IPS-NIHi11 (cell line): ENCODE results near the gene DACT1.
A peak's percentile ranks its signal among the peaks of the same experiment; 100 is the strongest.

Experiments
- DNase-seq: peaks from one replicate; pipeline ENCODE4 v3.0.0; 2012; ENCODE audit warnings: mixed read lengths, low spot score

The DACT1 gene

DNA sequence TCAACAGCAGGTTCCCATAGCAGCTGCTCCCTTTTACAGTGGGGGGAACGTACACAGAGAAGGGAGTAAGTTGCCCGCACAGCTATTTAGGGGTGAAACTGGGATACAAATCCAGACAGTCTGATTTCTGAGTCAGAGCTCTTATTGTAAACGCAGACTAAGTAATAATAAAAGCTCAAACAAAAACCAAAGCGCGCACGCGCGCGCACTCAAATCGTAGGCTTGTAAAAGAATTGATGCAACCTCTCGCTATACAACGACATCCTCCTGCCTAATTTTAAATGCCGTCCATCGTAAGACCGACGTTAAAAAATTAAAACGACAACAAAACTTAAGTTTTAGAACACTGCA, 747 bp upstream of the DACT1 start:
- no peak for DNase-seq

DNA sequence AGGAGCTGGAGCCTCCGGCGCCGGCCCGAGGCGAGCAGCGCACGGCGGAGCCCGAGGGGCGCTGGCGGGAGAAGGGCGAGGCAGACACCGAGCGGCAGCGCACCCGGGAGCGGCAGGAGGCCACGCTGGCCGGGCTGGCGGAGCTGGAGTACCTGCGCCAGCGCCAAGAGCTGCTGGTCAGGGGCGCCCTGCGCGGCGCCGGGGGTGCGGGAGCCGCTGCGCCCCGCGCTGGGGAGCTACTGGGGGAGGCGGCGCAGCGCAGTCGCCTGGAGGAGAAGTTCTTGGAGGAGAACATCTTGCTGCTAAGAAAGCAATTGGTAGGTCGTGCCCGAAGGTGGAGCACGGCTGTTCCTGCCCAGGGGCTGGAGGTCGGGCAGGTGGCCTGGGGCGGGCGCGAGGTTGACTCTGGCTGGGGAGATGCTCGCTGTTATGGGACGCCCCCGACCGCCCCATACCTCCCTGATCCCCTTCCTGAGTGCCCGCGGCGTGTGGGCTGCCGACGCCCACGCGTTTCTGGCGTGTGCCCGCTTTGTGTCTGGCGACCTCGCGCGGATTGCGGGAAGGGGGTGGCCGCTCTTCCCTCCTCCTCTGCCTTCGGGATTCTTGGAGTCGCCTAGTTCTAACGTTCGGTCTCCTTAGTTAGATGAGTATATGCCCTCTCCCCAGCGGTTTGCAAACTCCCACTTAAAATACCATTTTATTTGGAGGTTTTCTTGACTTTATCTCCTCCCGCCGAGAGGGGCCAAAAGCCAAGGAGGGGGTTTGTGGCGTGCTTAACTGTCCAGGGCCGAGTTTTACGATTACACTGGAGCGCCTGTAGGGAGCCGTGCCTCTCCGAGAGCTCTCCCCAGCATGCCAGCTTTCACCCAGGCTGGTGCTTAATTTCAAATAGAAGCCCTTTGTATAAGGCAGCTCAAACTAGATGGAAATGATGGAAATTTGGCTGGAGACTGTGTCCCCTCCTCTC, 752 bp downstream of the DACT1 start:
- DNase-seq, result peak; percentile 33

DNA sequence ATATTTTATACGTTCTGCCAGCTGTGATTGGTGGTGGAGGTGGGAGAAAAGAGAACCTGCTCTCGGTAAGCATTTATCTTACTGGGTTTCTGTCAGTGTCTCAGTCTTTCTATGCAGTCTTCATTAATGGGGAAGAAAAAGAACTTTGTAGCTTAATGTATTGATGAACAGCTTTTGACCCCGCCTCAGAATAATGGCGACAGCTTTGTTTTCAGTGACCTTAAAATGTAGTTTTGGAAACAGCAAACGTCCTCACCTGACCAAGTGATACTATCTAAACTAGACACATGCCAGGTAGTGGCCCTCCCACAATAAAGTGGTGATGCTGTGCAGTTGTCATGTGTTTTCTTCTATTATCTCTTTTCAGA, 1.4 kb downstream of the DACT1 start:
- DNase-seq, result no peak

DNA sequence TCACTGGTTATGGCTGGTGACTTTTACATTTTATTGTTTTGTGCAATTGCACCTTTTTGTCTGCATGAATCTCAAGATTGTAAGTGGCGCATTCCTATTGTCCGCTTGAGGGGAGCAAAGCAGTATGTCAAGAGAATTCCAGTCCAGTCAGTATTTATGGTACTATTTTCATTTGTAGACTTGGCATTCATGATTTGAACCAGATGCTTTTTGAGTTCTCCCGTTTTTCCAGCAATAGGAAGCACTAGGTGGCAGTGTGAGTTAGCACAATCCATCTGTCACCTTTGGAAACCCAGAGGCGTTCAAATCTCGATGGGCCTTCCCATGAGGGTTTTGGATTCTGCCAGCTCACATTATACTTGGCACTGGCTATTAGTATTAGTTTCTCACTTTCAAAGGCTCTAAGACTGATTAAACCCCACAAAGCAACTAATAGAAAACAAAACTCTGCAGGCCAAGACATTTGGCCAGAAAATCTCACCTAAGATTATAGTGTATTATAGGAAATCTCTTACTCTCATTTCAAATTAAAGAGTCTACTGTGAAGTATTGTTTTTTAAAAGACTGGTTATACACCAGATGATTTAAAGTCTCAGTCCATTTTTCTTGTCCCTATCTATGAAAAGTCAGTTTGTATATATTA, 2.2 kb downstream of the DACT1 start:
- DNase-seq, result peak; percentile 38

DNA sequence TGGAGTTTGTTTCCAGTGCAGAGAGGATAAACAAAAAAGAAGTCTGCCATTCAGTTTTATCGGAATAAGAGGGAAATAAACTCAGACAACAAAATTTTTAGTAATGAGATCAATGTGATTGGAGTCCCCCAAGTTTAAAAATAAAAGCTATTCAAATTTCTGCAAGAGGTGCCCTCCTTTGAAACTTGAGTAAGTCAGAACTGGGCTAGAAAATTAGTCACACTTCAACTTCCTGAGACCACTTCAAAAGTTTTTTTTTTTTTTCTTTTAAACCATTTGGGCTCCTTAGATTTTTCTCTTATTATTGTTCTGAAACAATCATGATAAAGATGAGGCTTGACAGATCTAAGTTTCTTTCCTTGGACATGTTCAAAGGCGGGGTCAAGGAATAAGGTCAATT, 3.2 kb downstream of the DACT1 start:
- DNase-seq, result no peak

DNA sequence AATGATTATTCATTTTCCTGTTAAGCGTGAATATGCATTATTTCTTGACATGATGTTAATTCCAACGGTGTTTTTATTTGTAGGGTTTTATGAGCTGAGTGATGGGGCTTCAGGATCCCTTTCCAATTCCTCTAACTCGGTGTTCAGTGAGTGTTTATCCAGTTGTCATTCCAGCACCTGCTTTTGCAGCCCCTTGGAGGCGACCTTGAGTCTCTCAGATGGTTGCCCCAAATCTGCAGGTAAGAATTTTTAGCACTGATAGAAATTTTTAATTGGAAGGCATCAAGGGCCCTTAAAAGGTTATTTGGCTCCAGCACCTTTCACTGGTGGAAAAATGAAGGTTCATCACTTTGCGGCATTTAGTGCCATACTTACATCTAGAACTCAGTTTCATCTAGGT, 3.7 kb downstream of the DACT1 start:
- no peak for DNase-seq

DNA sequence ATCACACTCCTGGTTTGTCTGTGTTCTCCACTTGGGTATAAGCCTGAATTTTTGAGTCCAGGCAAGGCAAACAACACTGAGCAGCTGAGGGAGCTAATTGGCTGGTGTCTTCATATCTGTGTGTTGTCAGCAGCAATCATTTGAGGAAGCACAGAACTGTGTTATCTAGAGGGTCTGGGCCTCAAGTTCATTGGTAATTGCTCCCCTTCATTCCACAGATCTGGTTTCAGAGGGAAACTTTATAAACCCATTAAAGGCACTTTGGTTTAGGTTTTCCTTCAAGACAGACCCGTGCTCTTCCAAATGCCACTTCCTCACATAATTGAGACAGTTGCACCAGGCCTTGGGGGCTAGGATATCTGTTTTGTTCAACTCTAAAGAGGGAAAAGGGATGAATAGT, 5.6 kb downstream of the DACT1 start:
- no peak for DNase-seq

DNA sequence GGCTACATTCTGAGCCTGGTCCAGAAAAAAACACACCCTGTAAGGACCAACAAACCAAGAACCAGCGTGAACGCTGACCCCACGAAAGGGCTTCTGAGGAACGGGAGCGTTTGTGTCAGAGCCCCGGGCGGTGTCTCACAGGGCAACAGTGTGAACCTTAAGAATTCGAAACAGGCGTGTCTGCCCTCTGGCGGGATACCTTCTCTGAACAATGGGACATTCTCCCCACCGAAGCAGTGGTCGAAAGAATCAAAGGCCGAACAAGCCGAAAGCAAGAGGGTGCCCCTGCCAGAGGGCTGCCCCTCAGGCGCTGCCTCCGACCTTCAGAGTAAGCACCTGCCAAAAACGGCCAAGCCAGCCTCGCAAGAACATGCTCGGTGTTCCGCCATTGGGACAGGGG, 7.9 kb downstream of the DACT1 start:
- DNase-seq, result no peak

DNA sequence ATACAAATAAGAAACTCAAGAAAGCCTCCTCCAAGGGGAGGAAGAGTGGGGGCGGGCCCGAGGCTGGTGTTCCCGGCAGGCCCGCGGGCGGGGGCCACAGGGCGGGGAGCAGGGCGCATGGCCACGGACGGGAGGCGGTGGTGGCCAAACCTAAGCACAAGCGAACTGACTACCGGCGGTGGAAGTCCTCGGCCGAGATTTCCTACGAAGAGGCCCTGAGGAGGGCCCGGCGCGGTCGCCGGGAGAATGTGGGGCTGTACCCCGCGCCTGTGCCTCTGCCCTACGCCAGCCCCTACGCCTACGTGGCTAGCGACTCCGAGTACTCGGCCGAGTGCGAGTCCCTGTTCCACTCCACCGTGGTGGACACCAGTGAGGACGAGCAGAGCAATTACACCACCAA, 8.7 kb downstream of the DACT1 start:
- peak; percentile 18 for DNase-seq

DNA sequence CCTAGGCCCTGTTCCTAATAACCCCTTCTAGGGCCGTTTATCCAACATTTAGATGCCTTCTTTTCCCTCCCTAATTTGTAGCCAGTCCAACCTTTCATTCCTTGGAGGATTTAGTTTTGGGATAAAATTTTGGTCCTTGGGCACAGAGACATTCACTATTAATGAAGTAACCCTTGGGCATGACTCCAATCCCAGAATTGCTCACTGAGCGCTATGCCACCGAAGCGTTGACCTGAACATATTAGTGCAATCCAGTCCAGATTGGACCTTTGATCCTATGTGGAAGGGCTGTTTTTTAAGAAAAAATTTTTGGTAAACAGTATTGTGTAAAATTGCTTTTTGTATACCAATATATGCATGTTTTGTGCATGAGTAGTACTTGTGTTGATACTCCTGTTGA, 10.0 kb downstream of the DACT1 start:
- DNase-seq, result no peak

DNA sequence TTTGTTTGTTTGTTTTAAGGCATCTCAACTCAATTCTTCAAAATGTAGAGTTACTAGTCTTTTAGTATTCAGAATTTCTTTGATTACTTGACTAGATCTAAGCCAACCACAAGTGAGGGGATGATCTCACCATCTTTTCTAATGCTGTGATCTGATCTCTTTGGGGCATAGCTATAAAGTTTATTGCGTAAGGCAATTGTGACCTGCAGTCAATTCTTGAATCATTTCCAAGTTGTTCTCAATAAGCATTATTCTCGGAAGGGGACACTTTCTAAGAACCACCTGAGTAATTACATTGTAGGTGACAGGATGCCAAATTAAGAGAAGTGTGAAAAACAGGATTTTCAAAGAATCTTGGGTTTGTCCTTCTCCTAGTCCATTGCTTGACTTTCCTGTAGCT, 13.1 kb downstream of the DACT1 start:
- no peak for DNase-seq

DNA sequence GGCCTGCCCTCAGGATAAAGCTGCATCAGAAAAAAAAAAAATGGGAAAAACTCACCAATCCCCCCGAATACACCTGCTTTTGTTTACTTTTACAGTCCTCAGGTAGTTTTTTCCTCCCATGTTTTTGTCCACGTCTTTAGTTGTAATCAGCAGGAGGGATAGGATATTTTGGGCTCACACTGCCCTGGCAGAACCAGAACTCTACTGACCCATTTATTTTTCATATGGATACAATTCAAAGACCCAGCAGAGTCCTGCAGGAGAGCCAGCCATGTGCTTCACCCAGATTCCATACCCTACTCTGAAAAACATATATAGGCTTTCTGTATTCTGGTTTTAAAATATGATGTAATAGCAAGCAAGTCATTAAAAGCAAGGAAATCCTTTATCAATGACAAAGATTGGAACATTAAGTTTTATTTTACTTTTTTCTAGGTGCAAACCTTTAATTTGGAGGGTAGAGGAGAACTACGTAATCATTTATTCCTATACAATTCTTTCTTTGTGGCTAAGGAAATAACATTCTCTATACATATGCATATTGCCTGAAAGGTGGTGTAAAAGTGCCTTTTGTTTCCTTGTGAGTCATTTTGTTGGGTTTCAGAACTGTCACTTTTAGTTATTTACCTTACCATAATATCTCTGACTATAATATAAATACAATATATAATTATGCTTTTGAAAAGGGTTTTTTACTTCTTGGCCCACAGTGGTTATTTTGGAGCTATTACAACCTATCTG, 19.1 kb downstream of the DACT1 start:
- DNase-seq, result no peak

DNA sequence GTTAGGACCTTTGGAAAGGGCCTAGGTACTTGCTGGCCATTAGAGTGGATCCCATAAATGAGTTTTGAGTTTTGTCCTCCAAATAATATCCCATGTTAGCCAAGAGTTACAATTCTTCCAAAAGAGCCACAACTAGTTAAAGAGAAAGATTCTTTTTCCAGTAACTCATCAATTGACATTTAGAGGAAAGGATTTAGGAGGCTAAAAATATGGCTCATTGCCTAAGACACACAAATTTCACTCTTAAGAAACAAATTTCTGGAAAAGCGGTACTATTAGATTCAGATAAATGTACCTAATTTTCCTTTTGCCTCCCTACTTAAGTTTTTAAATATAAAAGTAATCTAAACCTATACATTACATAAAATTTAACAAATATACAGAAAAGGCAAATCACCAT, 21.3 kb downstream of the DACT1 start:
- no peak for DNase-seq

DNA sequence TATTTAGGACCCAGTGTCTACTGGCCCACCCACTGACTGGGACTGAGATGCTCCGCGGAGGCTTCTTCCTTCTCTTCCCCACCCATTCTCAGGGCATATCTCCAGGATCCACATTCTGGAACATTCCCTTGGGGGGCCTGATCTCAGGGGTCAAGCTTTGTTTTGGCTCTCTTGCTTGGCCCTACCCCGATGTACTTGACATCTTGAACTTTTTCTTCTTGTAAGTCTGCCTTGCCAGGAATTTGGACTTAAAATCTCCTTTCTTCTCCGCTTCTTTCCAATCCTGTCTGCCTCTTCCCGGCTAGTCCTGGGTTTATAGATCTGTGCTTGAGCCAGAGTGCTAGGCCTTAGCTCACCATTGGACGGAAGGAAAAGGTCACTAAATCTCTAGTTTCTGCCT, 22.1 kb downstream of the DACT1 start:
- no peak for DNase-seq

DNA sequence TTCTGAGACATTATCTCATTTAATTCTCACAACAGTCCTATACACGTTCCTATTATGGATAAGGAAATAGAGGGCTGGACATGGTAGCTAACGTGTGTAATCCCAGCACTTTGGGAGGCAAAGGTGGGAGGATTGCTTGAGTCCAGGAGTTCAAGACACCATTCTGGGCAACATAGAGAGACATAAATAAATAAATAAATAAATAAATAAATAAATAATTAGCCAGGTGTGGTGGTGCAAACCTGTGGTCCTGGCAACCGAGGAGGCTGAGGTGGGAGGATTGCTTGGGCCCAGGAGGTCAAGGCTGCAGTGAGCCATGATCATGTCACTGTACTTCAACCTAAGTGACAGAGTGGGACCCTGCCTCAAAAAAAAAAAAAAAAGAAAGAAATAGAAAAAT, 22.6 kb downstream of the DACT1 start:
- DNase-seq, result no peak

DNA sequence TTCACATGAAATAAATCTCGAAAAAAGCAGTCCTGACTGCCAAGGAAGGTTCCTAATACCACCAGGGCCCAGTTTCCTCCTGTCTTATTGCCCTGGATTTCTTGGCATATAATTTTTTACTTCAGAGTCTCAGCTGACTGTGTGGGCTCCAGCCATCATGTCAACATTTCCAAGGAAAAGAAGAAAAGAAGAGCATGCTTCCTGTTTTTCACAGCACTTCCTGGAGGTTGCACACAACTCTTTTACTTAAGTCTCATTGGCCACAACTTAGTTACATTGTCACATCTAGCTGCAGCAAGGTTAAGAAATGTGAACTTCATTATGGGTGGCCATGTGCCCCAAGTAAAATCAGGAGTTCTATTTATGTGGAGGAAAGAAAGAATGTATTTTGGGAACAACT, 24.3 kb downstream of the DACT1 start:
- no peak for DNase-seq

DNA sequence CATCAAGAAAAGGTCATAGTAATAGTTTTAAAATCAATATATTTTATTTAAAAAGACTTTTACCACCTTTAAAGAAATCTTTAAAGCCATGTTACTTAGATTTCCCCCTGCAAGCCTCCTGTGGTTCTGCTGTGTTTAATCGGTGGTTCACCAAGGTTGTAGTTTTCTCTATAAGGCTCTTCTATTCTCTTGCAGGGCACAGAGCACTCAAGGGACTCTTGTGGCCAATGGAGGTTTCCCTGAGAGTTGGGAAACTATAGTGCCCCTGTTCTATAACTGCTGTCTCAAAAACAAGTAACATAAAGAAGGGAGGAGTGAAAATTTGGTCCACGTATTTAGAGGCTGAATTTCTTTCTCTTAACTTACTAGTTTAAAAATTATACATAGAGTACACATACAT, 25.0 kb downstream of the DACT1 start:
- no peak for DNase-seq

DNA sequence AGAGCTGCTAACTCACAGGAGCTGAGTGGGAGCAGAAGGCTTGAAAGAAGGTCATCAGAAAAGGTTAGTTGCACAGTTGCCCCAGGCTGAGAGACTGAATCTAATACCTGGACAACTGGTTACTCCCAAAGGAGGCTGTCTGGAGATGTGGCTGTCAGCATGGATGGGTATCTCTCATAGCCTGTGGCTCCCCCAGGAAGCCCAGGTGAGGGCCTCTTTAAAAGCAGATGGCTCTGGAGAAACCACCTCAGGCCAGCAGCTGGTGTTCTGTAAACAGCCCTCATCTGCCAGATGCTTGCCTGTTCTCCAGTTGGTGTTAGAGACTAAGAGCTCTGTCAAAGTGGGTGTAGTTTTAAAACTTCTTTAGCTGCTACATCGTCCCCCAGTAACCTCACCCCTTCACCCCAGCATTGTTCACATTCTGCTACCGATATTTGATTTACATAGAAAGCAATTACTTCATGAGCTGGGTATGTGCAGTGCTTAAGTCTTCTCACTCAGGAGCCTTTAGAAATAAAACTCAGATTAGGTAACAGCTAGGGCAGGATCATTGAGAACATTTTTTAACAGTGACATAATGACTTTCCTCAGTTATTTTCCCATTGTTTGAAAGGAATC, 25.8 kb downstream of the DACT1 start:
- no peak for DNase-seq

DNA sequence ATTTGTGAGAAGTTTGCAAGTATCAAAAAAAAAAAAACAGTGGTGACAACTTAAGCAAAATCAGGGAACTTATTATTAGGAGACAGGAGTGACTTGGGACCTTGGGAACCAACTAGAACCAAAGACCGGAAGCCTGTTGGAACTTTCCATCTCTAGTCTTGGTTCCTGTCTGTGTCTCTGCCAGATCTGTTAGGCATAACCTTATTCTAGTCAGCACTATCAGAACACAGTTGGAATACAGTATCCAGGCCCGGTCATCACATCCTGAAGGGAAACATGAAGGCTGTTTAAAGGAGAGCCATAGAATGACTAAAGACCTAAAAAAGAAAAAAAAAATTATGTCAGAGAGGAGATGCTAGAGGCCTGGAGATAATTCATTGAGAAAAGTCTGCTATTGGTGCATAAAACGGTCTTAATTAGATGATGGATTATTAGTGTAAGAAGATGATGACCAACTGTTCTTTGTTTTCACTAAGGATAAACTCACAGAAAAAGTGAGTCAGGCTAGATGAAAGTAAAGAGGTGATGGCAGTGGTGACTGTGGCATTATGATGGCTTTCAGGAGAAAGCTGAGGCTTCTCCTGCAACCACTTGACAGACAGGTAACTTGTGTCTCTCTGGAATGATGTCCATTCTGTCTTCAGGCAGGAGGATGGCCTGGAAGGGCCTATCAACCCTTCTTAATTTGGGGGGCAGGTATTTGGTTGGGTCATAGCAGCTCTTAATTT, 28.2 kb downstream of the DACT1 start:
- DNase-seq, result no peak

DNA sequence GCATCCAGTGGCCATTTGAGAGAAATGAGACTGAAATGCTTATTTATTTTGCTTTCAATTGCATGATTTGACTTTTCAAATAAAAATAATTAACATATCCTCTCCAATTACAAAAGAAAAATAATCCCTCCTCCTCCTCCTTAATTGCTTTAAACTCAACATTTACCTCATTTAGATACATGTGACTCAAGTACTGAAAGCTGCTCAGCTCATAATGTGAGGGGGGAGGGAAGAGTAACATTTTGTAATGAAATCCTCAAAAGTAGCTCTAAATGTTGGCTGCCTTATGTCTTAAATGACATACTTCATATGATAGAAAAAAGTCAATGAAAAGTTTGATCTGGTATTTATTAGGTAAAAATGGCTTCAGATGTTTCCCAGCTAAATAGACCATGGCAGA, 29.0 kb downstream of the DACT1 start:
- no peak for DNase-seq

DNA sequence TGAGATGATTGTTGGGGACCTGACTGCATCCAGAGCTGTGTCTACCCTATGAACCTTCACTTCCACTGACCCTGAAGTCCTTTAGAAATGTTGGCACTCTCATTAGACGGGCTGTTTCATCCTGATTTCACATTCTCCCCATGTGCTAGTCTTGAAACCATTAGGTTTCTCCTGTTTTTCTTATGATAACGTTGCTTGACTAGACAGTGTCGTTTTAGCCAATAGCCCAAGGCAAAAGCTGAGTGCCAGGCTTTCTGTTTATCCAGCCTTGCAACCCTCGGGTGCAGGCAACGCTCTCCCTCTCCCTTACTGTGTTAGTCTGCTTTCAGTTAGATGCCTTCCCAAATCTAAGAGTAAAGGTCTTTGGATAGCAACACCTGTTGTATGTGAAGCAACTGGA, 30.1 kb downstream of the DACT1 start:
- no peak for DNase-seq
